Right lobe of liver (tissue), 4 donors: ENCODE results near the gene IVNS1ABP.

ENCODE experiments used
- CTCF ChIP-seq, 4 donors: fragments of 200-600 bp in 3 of 4; fragments of 450-650 bp in 1 of 4; IDR thresholded peaks; one replicate each; pipeline versions ENCODE4 v1.5.1 to v1.8.0; 2016 to 2022; ENCODE audit warnings: antibody characterized with exemption in 4 of 4, mild to moderate bottlenecking in 2 of 4
- POLR2A ChIP-seq: fragments of 450-650 bp; IDR thresholded peaks from one replicate; pipeline ENCODE4 v1.6.1; 2017; ENCODE audit warnings: antibody characterized with exemption, mild to moderate bottlenecking
- donor health status: DM: no; HTN: no; CAD: no.
- donor health status: DM: no; HTN: no; CAD: no.
- donor health status: DM: no; HTN: yes; CAD: no.

DNA sequence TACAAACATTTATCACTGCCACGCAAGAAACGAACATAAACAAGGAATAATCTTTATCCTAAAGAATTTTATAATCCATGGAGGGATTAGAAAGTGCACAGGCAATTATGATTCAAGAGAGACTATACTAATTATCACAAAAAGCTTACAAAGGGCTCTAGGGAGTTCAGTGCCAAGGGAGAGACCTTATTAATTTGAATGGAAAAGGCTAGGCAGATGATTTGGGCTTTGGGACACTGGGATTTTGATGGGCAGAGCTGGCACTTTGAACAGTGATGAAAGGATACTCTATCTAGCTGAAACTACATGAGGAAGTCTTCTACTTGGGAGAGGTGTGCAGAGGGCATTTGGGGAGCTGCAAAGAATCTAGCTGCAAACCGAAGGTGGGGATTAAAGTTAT is 48.9 kb upstream of the IVNS1ABP start:
- TF ChIP-seq CTCF (IDR thresholded peaks at IDR 0.05) (no peak), POLR2A (no peak)
